HEK293 (cell line): ENCODE data around the gene TRAF3IP1.

Experiments used
- BCL11A ChIP-seq: fragments of 450-650 bp; formaldehyde crosslinking; IDR thresholded peaks from 2 replicates; pipeline ENCODE4 v1.5.1; 2016; ENCODE audit warnings: low read depth, missing biosample characterization, missing genetic modification characterization
- CTCF ChIP-seq: fragments of 450-650 bp; formaldehyde crosslinking; IDR thresholded peaks from 2 replicates; pipeline ENCODE4 v1.5.1; 2016; ENCODE audit warnings: missing biosample characterization, missing genetic modification characterization
- GLI4 ChIP-seq: fragments of 450-650 bp; formaldehyde crosslinking; IDR thresholded peaks from 2 replicates; pipeline ENCODE4 v1.5.1; 2016; ENCODE audit warnings: missing biosample characterization, missing genetic modification characterization
- RBAK ChIP-seq: fragments of 450-650 bp; formaldehyde crosslinking; IDR thresholded peaks from 2 replicates; pipeline ENCODE4 v1.5.1; 2016; ENCODE audit warnings: missing biosample characterization, missing genetic modification characterization
- ZBTB7A ChIP-seq: fragments of 450-650 bp; formaldehyde crosslinking; IDR thresholded peaks from 2 replicates; pipeline ENCODE4 v1.5.1; 2016; ENCODE audit warnings: low read depth, missing biosample characterization, missing genetic modification characterization
- ZBTB8A ChIP-seq: fragments of 450-650 bp; formaldehyde crosslinking; IDR thresholded peaks from 2 replicates; pipeline ENCODE4 v1.5.1; 2016; ENCODE audit warnings: missing biosample characterization, missing genetic modification characterization
- ZNF202 ChIP-seq: fragments of 450-650 bp; formaldehyde crosslinking; IDR thresholded peaks from 2 replicates; pipeline ENCODE4 v1.5.1; 2016; ENCODE audit warnings: missing biosample characterization, missing genetic modification characterization, borderline replicate concordance
- ZNF391 ChIP-seq: fragments of 450-650 bp; formaldehyde crosslinking; IDR thresholded peaks from 2 replicates; pipeline ENCODE4 v1.5.1; 2016; ENCODE audit warnings: low read depth, missing biosample characterization, missing genetic modification characterization, borderline replicate concordance
- ZNF548 ChIP-seq: fragments of 450-650 bp; formaldehyde crosslinking; IDR thresholded peaks from 2 replicates; pipeline ENCODE4 v1.5.1; 2016; ENCODE audit warnings: missing biosample characterization, missing genetic modification characterization
- ZNF785 ChIP-seq: fragments of 450-650 bp; formaldehyde crosslinking; IDR thresholded peaks from 2 replicates; pipeline ENCODE4 v1.5.1; 2016; ENCODE audit warnings: missing biosample characterization, missing genetic modification characterization
- TF ChIP-seq, protein P1 (sequence below): fragments of 450-650 bp; formaldehyde crosslinking; IDR thresholded peaks from 2 replicates; pipeline ENCODE4 v1.5.1; 2016; ENCODE audit warnings: missing biosample characterization, missing genetic modification characterization, borderline replicate concordance

DNA sequence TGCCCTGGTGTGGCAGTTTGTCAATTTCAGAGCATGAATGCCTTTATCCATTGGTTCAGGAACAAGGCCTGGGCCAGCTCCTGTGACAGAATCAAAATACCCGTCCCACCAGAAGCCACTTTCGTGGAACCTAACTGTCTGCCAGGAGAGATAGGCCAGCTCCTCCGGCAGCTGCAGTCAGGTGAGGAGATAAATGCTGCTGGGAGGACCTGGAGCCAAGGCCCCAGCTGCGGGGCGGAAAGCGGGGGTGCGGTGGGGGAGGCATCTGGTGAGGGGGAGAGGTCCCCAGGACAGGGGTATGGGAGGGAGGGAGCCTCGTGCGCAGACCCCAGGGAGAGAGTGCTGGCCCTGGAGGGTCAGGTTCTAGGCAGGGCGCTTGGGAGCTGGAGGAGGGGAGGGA, 102.0 kb downstream of the TRAF3IP1 start:
- no peak for TF ChIP-seq BCL11A (tag by site-specific recombination)
- TF ChIP-seq ZNF548 (tag by site-specific recombination) = no peak
- TF ChIP-seq ZBTB7A = no peak
- no peak for TF ChIP-seq CTCF
- TF ChIP-seq GLI4 (tag by site-specific recombination) = no peak
- TF ChIP-seq ZNF202 (tag by site-specific recombination) = no peak
- no peak for TF ChIP-seq ZBTB8A
- TF ChIP-seq RBAK = no peak
- no peak for TF ChIP-seq ZNF785 (tag by site-specific recombination)
- TF ChIP-seq, protein P1, sequence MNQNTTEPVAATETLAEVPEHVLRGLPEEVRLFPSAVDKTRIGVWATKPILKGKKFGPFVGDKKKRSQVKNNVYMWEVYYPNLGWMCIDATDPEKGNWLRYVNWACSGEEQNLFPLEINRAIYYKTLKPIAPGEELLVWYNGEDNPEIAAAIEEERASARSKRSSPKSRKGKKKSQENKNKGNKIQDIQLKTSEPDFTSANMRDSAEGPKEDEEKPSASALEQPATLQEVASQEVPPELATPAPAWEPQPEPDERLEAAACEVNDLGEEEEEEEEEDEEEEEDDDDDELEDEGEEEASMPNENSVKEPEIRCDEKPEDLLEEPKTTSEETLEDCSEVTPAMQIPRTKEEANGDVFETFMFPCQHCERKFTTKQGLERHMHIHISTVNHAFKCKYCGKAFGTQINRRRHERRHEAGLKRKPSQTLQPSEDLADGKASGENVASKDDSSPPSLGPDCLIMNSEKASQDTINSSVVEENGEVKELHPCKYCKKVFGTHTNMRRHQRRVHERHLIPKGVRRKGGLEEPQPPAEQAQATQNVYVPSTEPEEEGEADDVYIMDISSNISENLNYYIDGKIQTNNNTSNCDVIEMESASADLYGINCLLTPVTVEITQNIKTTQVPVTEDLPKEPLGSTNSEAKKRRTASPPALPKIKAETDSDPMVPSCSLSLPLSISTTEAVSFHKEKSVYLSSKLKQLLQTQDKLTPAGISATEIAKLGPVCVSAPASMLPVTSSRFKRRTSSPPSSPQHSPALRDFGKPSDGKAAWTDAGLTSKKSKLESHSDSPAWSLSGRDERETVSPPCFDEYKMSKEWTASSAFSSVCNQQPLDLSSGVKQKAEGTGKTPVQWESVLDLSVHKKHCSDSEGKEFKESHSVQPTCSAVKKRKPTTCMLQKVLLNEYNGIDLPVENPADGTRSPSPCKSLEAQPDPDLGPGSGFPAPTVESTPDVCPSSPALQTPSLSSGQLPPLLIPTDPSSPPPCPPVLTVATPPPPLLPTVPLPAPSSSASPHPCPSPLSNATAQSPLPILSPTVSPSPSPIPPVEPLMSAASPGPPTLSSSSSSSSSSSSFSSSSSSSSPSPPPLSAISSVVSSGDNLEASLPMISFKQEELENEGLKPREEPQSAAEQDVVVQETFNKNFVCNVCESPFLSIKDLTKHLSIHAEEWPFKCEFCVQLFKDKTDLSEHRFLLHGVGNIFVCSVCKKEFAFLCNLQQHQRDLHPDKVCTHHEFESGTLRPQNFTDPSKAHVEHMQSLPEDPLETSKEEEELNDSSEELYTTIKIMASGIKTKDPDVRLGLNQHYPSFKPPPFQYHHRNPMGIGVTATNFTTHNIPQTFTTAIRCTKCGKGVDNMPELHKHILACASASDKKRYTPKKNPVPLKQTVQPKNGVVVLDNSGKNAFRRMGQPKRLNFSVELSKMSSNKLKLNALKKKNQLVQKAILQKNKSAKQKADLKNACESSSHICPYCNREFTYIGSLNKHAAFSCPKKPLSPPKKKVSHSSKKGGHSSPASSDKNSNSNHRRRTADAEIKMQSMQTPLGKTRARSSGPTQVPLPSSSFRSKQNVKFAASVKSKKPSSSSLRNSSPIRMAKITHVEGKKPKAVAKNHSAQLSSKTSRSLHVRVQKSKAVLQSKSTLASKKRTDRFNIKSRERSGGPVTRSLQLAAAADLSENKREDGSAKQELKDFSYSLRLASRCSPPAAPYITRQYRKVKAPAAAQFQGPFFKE (tag by site-specific recombination) = no peak
- TF ChIP-seq ZNF391 (tag by site-specific recombination) = no peak
